LNCaP clone FGC (cell line): ENCODE measurements around the gene ADARB1.

Experiments used
- DNase-seq: peaks from one replicate; pipeline ENCODE4 v3.0.0-alpha.2; 2011; ENCODE audit warnings: low read depth
- H3K4me3 ChIP-seq: 2 replicates; pipeline ENCODE4 v1.5.1; 2011; ENCODE audit warnings: mild to moderate bottlenecking, low read depth, low read length, control low read depth
- TF ChIP-seq, protein P1 (sequence below): IDR thresholded peaks from 2 replicates; pipeline ENCODE4 v1.5.1; 2012; ENCODE audit warnings: mild to moderate bottlenecking; ENCODE audit not compliant: control insufficient read depth, insufficient read depth; ENCODE audit errors: extremely low read depth

The ADARB1 gene

DNA sequence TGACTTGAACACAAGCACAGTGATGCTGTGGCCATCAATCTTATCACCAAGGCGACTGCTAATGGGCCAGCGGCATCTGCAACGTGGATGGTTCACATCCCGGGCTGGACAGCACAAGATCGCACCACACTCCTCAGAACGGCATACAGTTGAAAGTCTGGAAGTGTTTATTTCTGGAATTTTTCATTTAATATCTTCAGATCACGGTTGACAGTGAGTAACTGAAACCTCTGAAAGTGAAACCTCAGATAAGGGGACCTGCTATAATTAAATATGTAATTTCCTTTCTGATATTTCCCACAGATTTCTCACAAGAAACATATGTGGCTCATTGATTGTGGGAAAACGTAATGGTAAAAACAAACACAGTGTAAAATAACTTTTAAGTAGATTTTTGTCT lies 129.6 kb downstream of the ADARB1 start:
- TF ChIP-seq, protein P1, sequence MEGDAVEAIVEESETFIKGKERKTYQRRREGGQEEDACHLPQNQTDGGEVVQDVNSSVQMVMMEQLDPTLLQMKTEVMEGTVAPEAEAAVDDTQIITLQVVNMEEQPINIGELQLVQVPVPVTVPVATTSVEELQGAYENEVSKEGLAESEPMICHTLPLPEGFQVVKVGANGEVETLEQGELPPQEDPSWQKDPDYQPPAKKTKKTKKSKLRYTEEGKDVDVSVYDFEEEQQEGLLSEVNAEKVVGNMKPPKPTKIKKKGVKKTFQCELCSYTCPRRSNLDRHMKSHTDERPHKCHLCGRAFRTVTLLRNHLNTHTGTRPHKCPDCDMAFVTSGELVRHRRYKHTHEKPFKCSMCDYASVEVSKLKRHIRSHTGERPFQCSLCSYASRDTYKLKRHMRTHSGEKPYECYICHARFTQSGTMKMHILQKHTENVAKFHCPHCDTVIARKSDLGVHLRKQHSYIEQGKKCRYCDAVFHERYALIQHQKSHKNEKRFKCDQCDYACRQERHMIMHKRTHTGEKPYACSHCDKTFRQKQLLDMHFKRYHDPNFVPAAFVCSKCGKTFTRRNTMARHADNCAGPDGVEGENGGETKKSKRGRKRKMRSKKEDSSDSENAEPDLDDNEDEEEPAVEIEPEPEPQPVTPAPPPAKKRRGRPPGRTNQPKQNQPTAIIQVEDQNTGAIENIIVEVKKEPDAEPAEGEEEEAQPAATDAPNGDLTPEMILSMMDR, result no peak
- DNase-seq, result no peak
- H3K4me3 ChIP-seq, result no peak overlapping the region

DNA sequence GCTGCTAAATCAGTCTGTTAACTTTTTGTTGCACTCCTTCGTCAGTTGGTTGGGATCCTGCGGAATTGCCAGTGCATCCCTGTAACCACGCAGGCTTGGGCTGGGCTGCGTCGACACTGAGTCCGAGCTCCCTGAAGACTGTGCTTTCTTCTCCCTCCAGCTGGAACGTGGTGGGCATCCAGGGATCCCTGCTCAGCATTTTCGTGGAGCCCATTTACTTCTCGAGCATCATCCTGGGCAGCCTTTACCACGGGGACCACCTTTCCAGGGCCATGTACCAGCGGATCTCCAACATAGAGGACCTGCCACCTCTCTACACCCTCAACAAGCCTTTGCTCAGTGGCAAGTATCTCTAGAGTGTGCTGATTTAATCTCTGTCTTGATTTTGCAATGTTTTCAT lies 130.0 kb downstream of the ADARB1 start:
- H3K4me3 ChIP-seq, result no peak overlapping the region
- TF ChIP-seq, protein P1, result no peak
- DNase-seq, result no peak

DNA sequence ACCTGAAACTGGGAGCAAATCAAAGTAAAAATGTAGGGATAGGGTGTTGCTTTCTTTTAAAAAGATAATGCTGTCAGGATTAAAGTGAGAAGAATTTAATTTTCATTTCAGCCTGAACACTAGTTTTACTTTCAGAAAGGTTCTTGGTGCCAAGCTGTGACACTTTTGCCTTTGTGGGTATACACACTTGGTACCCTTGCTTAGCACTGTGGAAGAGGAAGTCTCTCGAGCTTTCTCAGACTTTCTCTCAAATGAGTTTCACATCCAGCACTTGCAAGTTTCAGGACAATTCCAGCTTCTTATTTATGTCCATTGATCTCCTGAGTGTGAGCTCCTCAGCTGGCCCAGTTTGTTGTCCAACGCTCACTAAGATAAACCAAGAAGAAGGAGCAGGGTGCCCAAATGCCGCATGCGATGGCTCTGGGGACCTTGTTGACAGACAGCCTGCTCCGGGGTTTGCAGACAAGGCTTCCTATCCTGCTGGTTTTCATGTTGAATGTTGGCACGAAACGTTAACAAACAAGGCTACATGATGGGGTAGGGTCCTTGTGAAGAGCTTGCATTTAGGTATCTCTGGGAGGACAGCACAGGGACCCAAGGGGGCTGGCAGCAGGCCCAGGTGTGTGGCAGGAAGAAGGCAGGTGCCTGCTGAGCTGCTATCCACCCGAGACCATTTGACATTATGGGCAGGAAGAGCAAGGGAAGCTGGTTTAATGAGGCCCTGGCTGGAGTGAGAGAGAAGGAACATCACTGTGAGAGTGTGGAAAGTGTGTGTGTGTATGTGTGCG lies 133.7 kb downstream of the ADARB1 start:
- TF ChIP-seq, protein P1, result no peak
- no peak for DNase-seq
- no peak overlapping the region for H3K4me3 ChIP-seq

DNA sequence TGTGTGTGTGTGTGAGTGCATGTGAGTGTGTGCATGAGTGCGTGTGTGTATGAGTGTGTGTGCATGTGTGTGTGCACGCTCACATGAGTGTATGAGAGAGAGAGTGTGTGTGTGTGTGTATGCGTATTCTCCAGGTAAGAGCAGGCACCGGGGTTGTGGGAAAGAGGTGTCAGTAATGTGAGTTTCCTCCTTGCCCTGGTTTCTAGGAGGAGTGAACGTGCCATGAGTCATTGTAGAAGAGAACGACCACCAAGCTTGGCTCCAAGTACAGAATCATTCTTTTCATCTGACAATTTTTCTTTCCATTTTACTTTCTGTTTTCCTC lies 134.2 kb downstream of the ADARB1 start:
- no peak overlapping the region for H3K4me3 ChIP-seq
- no peak for DNase-seq
- TF ChIP-seq, protein P1, result no peak

DNA sequence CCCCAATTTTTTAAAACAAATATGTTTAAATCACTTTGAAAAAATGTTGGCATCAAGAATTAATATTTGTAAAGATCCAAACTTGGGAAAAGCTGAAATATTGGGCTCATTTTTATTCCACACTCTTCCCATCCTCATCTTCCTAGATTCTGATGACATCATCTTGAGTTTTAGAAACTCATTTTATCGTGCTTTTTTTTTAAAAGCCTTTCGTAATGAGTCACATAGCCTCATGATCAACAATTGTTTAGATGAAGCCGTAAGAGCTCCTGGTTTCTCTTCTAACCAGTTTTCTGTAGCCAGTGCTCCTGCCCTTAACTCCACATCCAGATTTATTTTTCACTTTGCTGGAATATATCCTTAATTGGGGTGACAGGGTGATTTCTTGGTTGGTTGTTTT lies 134.7 kb downstream of the ADARB1 start:
- H3K4me3 ChIP-seq, result no peak overlapping the region
- no peak for DNase-seq
- TF ChIP-seq, protein P1, result no peak

DNA sequence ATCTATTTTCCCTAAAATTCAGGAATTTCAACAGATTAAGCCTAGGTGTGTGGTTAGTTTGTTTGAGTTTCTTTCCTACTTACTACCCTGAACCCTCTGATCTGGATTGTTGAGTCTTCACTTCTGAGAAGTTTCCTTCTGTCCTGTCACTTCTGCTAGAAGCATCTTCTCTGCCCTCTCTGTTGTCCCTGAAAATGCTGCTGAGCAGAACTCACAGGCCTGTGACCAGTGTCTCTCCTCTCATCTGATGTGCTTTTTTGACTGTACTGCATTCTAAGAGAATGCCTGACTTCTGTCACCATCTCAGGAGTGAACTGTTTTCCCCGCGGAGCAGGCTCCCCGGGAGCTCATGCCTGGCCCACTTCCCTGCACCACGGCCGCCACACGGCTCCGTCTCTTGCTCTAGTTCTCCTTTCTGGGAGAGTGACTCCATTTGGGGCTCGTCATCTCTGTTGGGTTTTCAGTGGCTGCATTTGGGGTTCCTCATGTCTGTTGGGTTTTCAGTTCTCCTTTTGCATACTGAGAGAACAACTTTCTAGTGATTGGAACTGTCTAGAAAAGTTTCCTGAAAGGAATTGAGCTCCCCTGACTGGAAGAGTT lies 135.4 kb downstream of the ADARB1 start:
- H3K4me3 ChIP-seq, result no peak overlapping the region
- no peak for DNase-seq

More for the DNA sequence above, 135.4 kb downstream of the ADARB1 start:
- TF ChIP-seq, protein P1, result no peak
